C4-2B (cell line): ENCODE measurements around the gene NALF2.

ENCODE experiments used
- ZFX ChIP-seq: fragments of 450-650 bp; IDR thresholded peaks from 2 replicates; pipeline ENCODE4 v1.6.1; 2017
- TF ChIP-seq, protein P1 (sequence below): fragments of 450-650 bp; conservative IDR thresholded peaks from 2 replicates; pipeline ENCODE4 v1.5.1; 2017; ENCODE audit warnings: mild to moderate bottlenecking

DNA sequence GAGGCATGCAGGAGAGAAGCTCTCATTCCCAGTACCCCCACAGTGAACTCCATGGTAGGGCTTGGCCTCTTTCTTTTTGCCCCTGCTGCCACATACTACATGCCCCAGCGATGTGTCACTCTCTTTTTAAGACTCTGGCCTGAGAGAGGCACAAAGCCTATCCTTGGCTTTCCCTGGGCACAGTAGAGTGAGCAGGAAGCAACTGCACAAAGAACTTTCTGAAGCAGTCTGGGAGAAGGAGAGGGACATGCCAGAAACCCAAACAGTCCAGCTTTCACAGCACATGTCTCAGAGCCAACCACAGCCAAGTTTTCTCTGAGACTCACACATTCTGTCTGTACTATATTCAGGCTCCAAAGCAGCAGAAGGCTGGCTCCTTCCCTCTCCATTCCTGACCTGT lies 7.9 kb upstream of the NALF2 start:
- TF ChIP-seq, protein P1, sequence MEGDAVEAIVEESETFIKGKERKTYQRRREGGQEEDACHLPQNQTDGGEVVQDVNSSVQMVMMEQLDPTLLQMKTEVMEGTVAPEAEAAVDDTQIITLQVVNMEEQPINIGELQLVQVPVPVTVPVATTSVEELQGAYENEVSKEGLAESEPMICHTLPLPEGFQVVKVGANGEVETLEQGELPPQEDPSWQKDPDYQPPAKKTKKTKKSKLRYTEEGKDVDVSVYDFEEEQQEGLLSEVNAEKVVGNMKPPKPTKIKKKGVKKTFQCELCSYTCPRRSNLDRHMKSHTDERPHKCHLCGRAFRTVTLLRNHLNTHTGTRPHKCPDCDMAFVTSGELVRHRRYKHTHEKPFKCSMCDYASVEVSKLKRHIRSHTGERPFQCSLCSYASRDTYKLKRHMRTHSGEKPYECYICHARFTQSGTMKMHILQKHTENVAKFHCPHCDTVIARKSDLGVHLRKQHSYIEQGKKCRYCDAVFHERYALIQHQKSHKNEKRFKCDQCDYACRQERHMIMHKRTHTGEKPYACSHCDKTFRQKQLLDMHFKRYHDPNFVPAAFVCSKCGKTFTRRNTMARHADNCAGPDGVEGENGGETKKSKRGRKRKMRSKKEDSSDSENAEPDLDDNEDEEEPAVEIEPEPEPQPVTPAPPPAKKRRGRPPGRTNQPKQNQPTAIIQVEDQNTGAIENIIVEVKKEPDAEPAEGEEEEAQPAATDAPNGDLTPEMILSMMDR: no peak
- no peak for TF ChIP-seq ZFX
